Measurements from ENCODE around the gene FBXO2. TPM values are rescaled to one million over a fixed set of nuclear protein-coding genes. Genes with fewer than 3 reads are reported as not detected.
A peak's percentile ranks its signal among the peaks of the same experiment; 100 is the strongest.

The FBXO2 gene
- total RNA-seq, 1 donor from 2014 or later, result 0.56 TPM

DNA sequence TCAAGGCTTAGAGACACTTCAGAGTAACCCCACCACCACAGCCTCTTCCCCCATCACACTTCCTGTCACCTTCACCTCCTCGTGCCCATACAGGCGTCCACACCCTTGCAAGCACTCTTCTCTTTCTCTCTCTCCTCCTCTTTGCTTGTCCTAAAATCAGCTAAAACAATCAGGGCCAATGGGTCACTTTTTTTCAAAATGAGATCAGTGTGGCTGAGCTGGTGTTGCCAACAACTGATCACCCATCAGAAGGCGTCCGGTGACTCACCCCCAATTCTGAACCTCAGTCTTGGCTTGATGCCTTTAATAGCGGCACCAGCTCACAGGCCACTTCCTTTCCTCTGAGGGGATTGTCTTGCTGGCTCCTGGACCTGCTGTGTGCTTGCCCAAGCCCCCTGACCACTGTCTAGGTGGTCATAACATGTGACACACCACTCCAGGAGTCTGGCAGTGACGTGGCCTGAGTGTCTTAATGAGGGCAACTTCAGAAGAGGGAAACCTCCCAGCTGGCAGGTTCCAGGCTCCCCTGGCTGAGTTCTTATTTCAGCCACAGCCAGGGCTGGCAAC, 38.9 kb upstream of the FBXO2 start:
- Histone ChIP-seq H3K4me1 (peaks cover 48% of the 10 kb centered on the region), H2AFZ (replicated peaks) (no peak overlapping the region), H3F3A (ENCODE audit: low read depth) (peaks cover 77% of the 10 kb centered on the region), H3K27me3 (peaks cover 11% of the 10 kb centered on the region), H3K4me3 (peak overlapping the region; percentile 97), H4K20me1 (ENCODE audit: low read depth) (peaks cover 56% of the 10 kb centered on the region), H3K4me2 (peak overlapping the region; percentile 93), H3K9ac (no peak overlapping the region), H3K79me2 (ENCODE audit: low read depth) (peaks cover 89% of the 10 kb centered on the region), H3K27ac (no peak overlapping the region), H3K36me3 (no peaks in the 10 kb centered on the region), H3K9me3 (ENCODE audit: low read depth) (no peaks in the 10 kb centered on the region)
- Mint-ChIP-seq H3K4me1 (peaks cover 36% of the 10 kb centered on the region), H3K27ac (no peak overlapping the region), H3K36me3 (no peaks in the 10 kb centered on the region), H3K27me3 (ENCODE audit: insufficient read depth, low read depth) (peaks cover 18% of the 10 kb centered on the region), H3K4me3 (peak overlapping the region; percentile 85), H3K9me3 (no peaks in the 10 kb centered on the region)
- DNase-seq (ENCODE audit: low spot score), result peak; percentile 13
- no peak for TF ChIP-seq EZH2 (IDR thresholded peaks at IDR 0.05)
- no peak for TF ChIP-seq EZH2phosphoT487 (IDR thresholded peaks at IDR 0.05)
- TF ChIP-seq CTCF (IDR thresholded peaks at IDR 0.05), result no peak

GRCh38 chr1:11691928-11692711, 37.9 kb upstream of the FBXO2 start:
- Histone ChIP-seq H3K9me3 (ENCODE audit: low read depth) (no peaks in the 10 kb centered on the region), H3K27me3 (peaks cover 11% of the 10 kb centered on the region), H4K20me1 (ENCODE audit: low read depth) (peaks cover 57% of the 10 kb centered on the region), H3K4me3 (peak overlapping the region; percentile 97), H3K79me2 (ENCODE audit: low read depth) (peaks cover 90% of the 10 kb centered on the region), H3K4me1 (peaks cover 48% of the 10 kb centered on the region), H3K36me3 (no peaks in the 10 kb centered on the region), H3K27ac (no peak overlapping the region), H2AFZ (replicated peaks) (peak overlapping the region; percentile 88), H3K4me2 (peak overlapping the region; percentile 93), H3K9ac (no peak overlapping the region), H3F3A (ENCODE audit: low read depth) (peaks cover 70% of the 10 kb centered on the region)
- H3K9me3 Mint-ChIP-seq, result no peaks in the 10 kb centered on the region
- peak; percentile 55 for DNase-seq (ENCODE audit: low spot score)
- no peaks in the 10 kb centered on the region for H3K36me3 Mint-ChIP-seq
- peak overlapping the region; percentile 69 for H3K27ac Mint-ChIP-seq
- H3K4me1 Mint-ChIP-seq, result peaks cover 36% of the 10 kb centered on the region
- peaks cover 21% of the 10 kb centered on the region for H3K27me3 Mint-ChIP-seq (ENCODE audit: insufficient read depth, low read depth)
- H3K4me3 Mint-ChIP-seq, result peak overlapping the region; percentile 89
- no peak for TF ChIP-seq EZH2phosphoT487 (IDR thresholded peaks at IDR 0.05)
- TF ChIP-seq EZH2 (IDR thresholded peaks at IDR 0.05), result peak; percentile 37

- peak; percentile 90 for DNase-seq (ENCODE audit: low spot score)
- Histone ChIP-seq H3K27me3 (peaks cover 11% of the 10 kb centered on the region), H3K4me3 (peak within 1 kb of the TSS; percentile 97), H3F3A (ENCODE audit: low read depth) (peaks cover 65% of the 10 kb centered on the region), H4K20me1 (ENCODE audit: low read depth) (peaks cover 55% of the 10 kb centered on the region), H3K27ac (peak within 1 kb of the TSS; percentile 84), H3K79me2 (ENCODE audit: low read depth) (peaks cover 90% of the 10 kb centered on the region), H3K36me3 (no peaks in the 10 kb centered on the region), H3K4me2 (peak within 1 kb of the TSS; percentile 93), H3K9me3 (ENCODE audit: low read depth) (no peaks in the 10 kb centered on the region), H2AFZ (replicated peaks) (peak within 1 kb of the TSS; percentile 88), H3K4me1 (peaks cover 48% of the 10 kb centered on the region), H3K9ac (peak within 1 kb of the TSS; percentile 91)
- H3K27me3 Mint-ChIP-seq (ENCODE audit: insufficient read depth, low read depth), result peaks cover 22% of the 10 kb centered on the region
- no peaks in the 10 kb centered on the region for H3K36me3 Mint-ChIP-seq
- peaks cover 36% of the 10 kb centered on the region for H3K4me1 Mint-ChIP-seq
- peak within 1 kb of the TSS; percentile 94 for H3K4me3 Mint-ChIP-seq
- H3K9me3 Mint-ChIP-seq, result no peaks in the 10 kb centered on the region
- TF ChIP-seq CTCF (IDR thresholded peaks at IDR 0.05), result no peak
- TF ChIP-seq EZH2phosphoT487 (IDR thresholded peaks at IDR 0.05), result no peak
- TF ChIP-seq EZH2 (IDR thresholded peaks at IDR 0.05), result no peak
- peak within 1 kb of the TSS; percentile 69 for H3K27ac Mint-ChIP-seq
These were observed 37.2 kb upstream of the FBXO2 start, which contains the start of gene DRAXIN for GRCh38 chr1:11691302-11691914. DRAXIN (plus strand) TSS chr1:11691710; CDS start chr1:11706259, 14,549 bp downstream.

Data from neural progenitor cell (in vitro differentiated cells).